H1 (cell line): Measurements from ENCODE around the gene SUPT20H. TPM values are rescaled to one million over a fixed set of nuclear protein-coding genes. Genes with fewer than 3 reads are reported as not detected.
"Not testable (repeated sequence)": the region's sequence is repeated elsewhere in the genome, so short reads cannot be mapped to it uniquely, and the experiment has no call there.

Source experiments
- CTCF ChIA-PET: fragments of 300-600 bp; sonication (Branson Sonifier 250); formaldehyde crosslinking; loops from one replicate; lab custom pipeline; 2021; ENCODE audit not compliant: partially characterized antibody; lab: Charles Lee
- POLR2A ChIA-PET: fragments of 300-600 bp; sonication (Branson Sonifier 250); formaldehyde crosslinking; loops from one replicate; lab custom pipeline; 2021; ENCODE audit warnings: inconsistent platforms; ENCODE audit not compliant: partially characterized antibody; lab: Charles Lee
- DNase-seq, 2 experiments: peaks; one replicate each; pipeline versions ENCODE4 v3.0.0 to v3.0.0-alpha.2; 2010 to 2022; ENCODE audit warnings: low spot score in 2 of 2, low read depth in 1 of 2, mixed read lengths in 1 of 2
- FAIRE-seq: peaks from 2 replicates; lab custom pipeline; 2011; peaks lifted over from hg19 to GRCh38; lab: Jason Lieb, UNC
- H2AFZ ChIP-seq: 2 replicates; pipeline ENCODE4 v1.8.1; 2012; ENCODE audit warnings: low read length, inconsistent platforms
- H2AK5ac ChIP-seq: 2 replicates; pipeline ENCODE4 v1.6.1; 2013; ENCODE audit warnings: low read depth, low read length
- H2BK120ac ChIP-seq: replicated peaks from 2 replicates; pipeline ENCODE3; 2013; ENCODE audit warnings: low read depth, low read length, inconsistent platforms
- H2BK12ac ChIP-seq: 2 replicates; pipeline ENCODE4 v1.6.1; 2013; ENCODE audit warnings: low read depth, low read length
- H2BK15ac ChIP-seq: 2 replicates; pipeline ENCODE4 v1.6.1; 2013; ENCODE audit warnings: low read length
- H2BK20ac ChIP-seq: 2 replicates; pipeline ENCODE4 v1.6.1; 2013; ENCODE audit warnings: low read length
- H2BK5ac ChIP-seq: 2 replicates; pipeline ENCODE4 v1.6.1; 2013; ENCODE audit warnings: low read depth, low read length
- H3K14ac ChIP-seq: 2 replicates; pipeline ENCODE4 v1.6.1; 2013; ENCODE audit warnings: inconsistent platforms; ENCODE audit not compliant: insufficient read length
- H3K18ac ChIP-seq: 2 replicates; pipeline ENCODE4 v1.6.1; 2013; ENCODE audit warnings: low read length; ENCODE audit errors: extremely low read depth
- H3K23ac ChIP-seq: 2 replicates; pipeline ENCODE4 v1.6.1; 2013; ENCODE audit warnings: inconsistent platforms; ENCODE audit not compliant: insufficient read length
- H3K23me2 ChIP-seq: 2 replicates; pipeline ENCODE4 v1.6.1; 2013; ENCODE audit warnings: low read depth, low read length
- H3K27ac ChIP-seq: 2 replicates; pipeline ENCODE4 v1.6.1; 2011; ENCODE audit warnings: low read depth, low read length, inconsistent platforms
- H3K27me3 ChIP-seq, 4 experiments: replicated peaks in 1 of 4; 1 replicate in 1 of 4; 2 replicates in 3 of 4; pipeline versions ENCODE4 v1.6.1 to v1.8.1; 2011 to 2013; ENCODE audit warnings: low read length in 3 of 4, mild to moderate bottlenecking in 3 of 4, inconsistent platforms in 2 of 4, mixed read lengths in 2 of 4, moderate library complexity in 1 of 4; ENCODE audit not compliant: control insufficient read depth in 3 of 4, insufficient read depth in 3 of 4; ENCODE audit errors: extremely low read depth in 1 of 4
- H3K36me3 ChIP-seq, 4 experiments: 2 replicates each; pipeline versions ENCODE4 v1.6.1 to v1.8.1; 2011 to 2013; ENCODE audit warnings: mild to moderate bottlenecking in 4 of 4, low read length in 3 of 4, moderate library complexity in 2 of 4, control low read depth in 1 of 4, inconsistent platforms in 1 of 4; ENCODE audit not compliant: insufficient read depth in 4 of 4, control insufficient read depth in 2 of 4
- H3K4ac ChIP-seq: replicated peaks from 2 replicates; pipeline ENCODE3; 2013; ENCODE audit warnings: low read length, low read depth, mixed read lengths, inconsistent platforms; ENCODE audit not compliant: insufficient read length
- H3K4me1 ChIP-seq, 4 experiments: replicated peaks in 1 of 4; 1 replicate in 1 of 4; 2 replicates in 3 of 4; pipeline versions ENCODE4 v1.6.1 to v1.8.1; 2011 to 2013; ENCODE audit warnings: low read length in 3 of 4, inconsistent platforms in 2 of 4, mixed read lengths in 1 of 4; ENCODE audit not compliant: insufficient read depth in 4 of 4, control insufficient read depth in 3 of 4
- H3K4me2 ChIP-seq, 2 experiments: 2 replicates each; pipeline versions ENCODE4 v1.6.1 to v1.8.1; 2011 to 2013; ENCODE audit warnings: low read depth in 2 of 2, low read length in 2 of 2, control low read depth in 1 of 2, inconsistent platforms in 1 of 2, mild to moderate bottlenecking in 1 of 2; ENCODE audit not compliant: insufficient read depth in 1 of 2
- H3K4me3 ChIP-seq, 4 experiments: fragments of 200-600, 300-600 bp in 1 of 4; sonication (generic), shearing (Covaris generic), sonication (Bioruptor Twin) in 1 of 4; 2 replicates each; pipeline versions ENCODE4 v1.5.1 to v1.8.1; 2011 to 2016; ENCODE audit warnings: low read length in 4 of 4, low read depth in 3 of 4, control low read depth in 2 of 4, inconsistent platforms in 2 of 4, mild to moderate bottlenecking in 2 of 4, mixed read lengths in 1 of 4, moderate library complexity in 1 of 4; ENCODE audit not compliant: insufficient read depth in 2 of 4; ENCODE audit errors: extremely low read depth in 1 of 4
- H3K56ac ChIP-seq: replicated peaks from 2 replicates; pipeline ENCODE3; 2013; ENCODE audit warnings: low read depth, mild to moderate bottlenecking, mixed read lengths, low read length, inconsistent platforms; ENCODE audit not compliant: insufficient read length
- H3K79me1 ChIP-seq: 2 replicates; pipeline ENCODE4 v1.6.1; 2013; ENCODE audit warnings: low read depth, low read length, control low read depth
- H3K79me2 ChIP-seq, 2 experiments: 2 replicates each; pipeline versions ENCODE4 v1.6.1 to v1.8.1; 2012 to 2013; ENCODE audit warnings: low read length in 2 of 2, mild to moderate bottlenecking in 2 of 2, inconsistent platforms in 1 of 2; ENCODE audit not compliant: insufficient read depth in 2 of 2, control insufficient read depth in 1 of 2
- H3K9ac ChIP-seq, 4 experiments: replicated peaks in 1 of 4; 1 replicate in 1 of 4; 2 replicates in 3 of 4; pipeline versions ENCODE4 v1.6.1 to v1.8.1; 2011 to 2013; ENCODE audit warnings: low read depth in 3 of 4, low read length in 3 of 4, control low read depth in 2 of 4, mild to moderate bottlenecking in 2 of 4, moderate library complexity in 2 of 4, inconsistent platforms in 1 of 4; ENCODE audit errors: extremely low read depth in 1 of 4
- H3K9me3 ChIP-seq, 2 experiments: 2 replicates each; pipeline versions ENCODE4 v1.6.1 to v1.8.1; 2012 to 2013; ENCODE audit warnings: mild to moderate bottlenecking in 2 of 2, moderate library complexity in 2 of 2, control low read depth in 1 of 2, inconsistent platforms in 1 of 2, low read depth in 1 of 2, low read length in 1 of 2, mixed read lengths in 1 of 2; ENCODE audit not compliant: insufficient read depth in 2 of 2
- H4K20me1 ChIP-seq, 2 experiments: replicated peaks in 1 of 2; 2 replicates each; pipeline versions ENCODE3 to v1.8.1; 2011 to 2013; ENCODE audit warnings: inconsistent platforms in 2 of 2, low read length in 2 of 2, mild to moderate bottlenecking in 1 of 2; ENCODE audit not compliant: insufficient read depth in 2 of 2, control insufficient read depth in 1 of 2
- H4K5ac ChIP-seq: 2 replicates; pipeline ENCODE4 v1.6.1; 2013; ENCODE audit warnings: low read length, low read depth, mixed read lengths, inconsistent platforms; ENCODE audit not compliant: insufficient read length
- H4K8ac ChIP-seq: 2 replicates; pipeline ENCODE4 v1.8.0; 2013; ENCODE audit warnings: mild to moderate bottlenecking, moderate library complexity, low read length, inconsistent platforms; ENCODE audit not compliant: insufficient read depth; ENCODE audit errors: extremely low read depth
- H4K91ac ChIP-seq: replicated peaks from 2 replicates; pipeline ENCODE3; 2013; ENCODE audit warnings: low read length, mixed read lengths, inconsistent platforms; ENCODE audit not compliant: insufficient read length
- WGBS, 2 experiments: shearing (Covaris generic) in 1 of 2; methylation state at CpG; one replicate each; pipeline versions ENCODE4 v1.1.6 to v1.1.7; 2013 to 2015; ENCODE audit warnings: low lambda C conversion rate in 2 of 2, mixed read lengths in 2 of 2, inconsistent platforms in 1 of 2, low coverage in 1 of 2, missing lambda C conversion rate in 1 of 2; ENCODE audit not compliant: insufficient replicate concordance in 2 of 2, insufficient coverage in 1 of 2, insufficient read length in 1 of 2; ENCODE audit errors: extremely low coverage in 1 of 2, missing lambda C conversion rate in 1 of 2; 5-methylcytosine and 5-hydroxymethylcytosine counted together
- polyA plus RNA-seq, 7 experiments: library from polyadenylated mRNA; depleted of rRNA in 3 of 7; stranded (reverse) in 5 of 7; unstranded in 2 of 7; fragments of >200 nt in 5 of 7; fragments of 200-250 nt in 2 of 7; gene quantifications; 1 replicate in 5 of 7; 2 replicates in 1 of 7; 4 replicates in 1 of 7; pipeline versions ENCODE4 v1.2.1 to v1.2.3, GENCODE V29; 2011 to 2013; ENCODE audit warnings: missing spikeins in 2 of 7, mixed read lengths in 2 of 7
- total RNA-seq: library from RNA; stranded (reverse); fragmentation: NEBNext Ultra II Directional; extraction: Animal tissue kit (Norgen Biotek cat#: 25700); gene quantifications from 2 replicates; pipeline ENCODE4 v1.2.1, GENCODE V29; 2021

SUPT20H gene
- total and polyA plus RNA-seq, 2 of the 8 experiments (the other 6 are each of a cell fraction or from before 2014, with no cell fraction given): 69.2 to 75.1 TPM

GRCh38 chr13:37053111-37053510 lies 6.4 kb downstream of the SUPT20H start:
- H3K23ac ChIP-seq, DNase-seq, H3K27ac ChIP-seq, H4K91ac ChIP-seq, H3K23me2 ChIP-seq, H3K9ac ChIP-seq, H4K20me1 ChIP-seq, H2BK15ac ChIP-seq, H2BK20ac ChIP-seq, H3K18ac ChIP-seq, H3K27me3 ChIP-seq, H2AFZ ChIP-seq, H4K8ac ChIP-seq, H3K9me3 ChIP-seq, FAIRE-seq, POLR2A ChIA-PET, H3K14ac ChIP-seq, H2BK12ac ChIP-seq, H3K4me3 ChIP-seq, H3K4me1 ChIP-seq, H2BK120ac ChIP-seq, H3K4ac ChIP-seq, H3K79me1 ChIP-seq, H2AK5ac ChIP-seq, H3K56ac ChIP-seq, H2BK5ac ChIP-seq, H3K4me2 ChIP-seq, H4K5ac ChIP-seq: not testable (repeated sequence)
- H3K36me3 ChIP-seq: peaks cover 0 to 11% (median 4%) of the 10 kb centered on the region in 4 experiments; a peak in 4 of 8 replicates
- CTCF ChIA-PET: interaction anchor here (1.8 kb wide), 1 partner anchor 12 kb away, joined by 4 read pairs; no protein-coding TSS in a partner anchor
- peaks cover 10 to 78% of the 10 kb centered on the region in 2 experiments for H3K79me2 ChIP-seq
- 94% methylated on average over 3 of the region's 3 CpGs; no CpG with 5 or more reads in 1 of the 2 experiments for WGBS, 2 experiments
